Subcutaneous adipose tissue (tissue), 4 donors: ENCODE data around the gene SLC22A17. TPM values are rescaled to one million over a fixed set of nuclear protein-coding genes. Genes with fewer than 3 reads are reported as not detected.

Experiments
- CTCF ChIP-seq: fragments of 450-650 bp; IDR thresholded peaks from one replicate; pipeline ENCODE4 v1.5.1; 2016; ENCODE audit warnings: low read depth, mild to moderate bottlenecking, control low read depth, antibody characterized with exemption, moderate library complexity
- total RNA-seq, 4 donors: library from RNA; depleted of rRNA; stranded (reverse); fragments of >200 nt; gene quantifications; one replicate each; pipeline ENCODE4 v1.1.0, GENCODE V29; 2016

The SLC22A17 gene
- total RNA-seq, 4 donors from 2014 or later = 1.8 to 5.5 (median 4.2) TPM

GRCh38 chr14:23392613-23393012, 39.9 kb upstream of the SLC22A17 start:
- TF ChIP-seq CTCF = no peak

DNA sequence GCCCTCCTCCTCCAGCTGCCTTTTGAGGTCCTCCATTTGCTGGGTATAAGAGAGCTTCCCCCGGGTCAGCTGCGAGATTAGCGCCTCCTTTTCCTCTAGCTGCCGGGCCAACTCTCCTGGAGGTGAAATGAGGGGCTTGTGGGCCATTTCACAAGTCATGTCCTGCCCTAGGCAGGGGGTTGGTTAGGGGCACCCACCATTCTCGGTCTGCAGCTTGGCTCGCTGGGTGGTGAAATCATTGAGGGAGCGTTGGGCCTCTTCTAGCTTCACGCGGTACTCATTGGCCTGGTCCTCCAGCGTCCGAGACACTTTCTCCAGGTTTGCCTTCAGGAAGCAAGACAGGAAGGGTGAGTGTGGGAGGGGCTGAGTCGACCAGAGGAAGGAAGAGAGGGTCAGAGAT, 36.7 kb upstream of the SLC22A17 start:
- no peak for TF ChIP-seq CTCF

DNA sequence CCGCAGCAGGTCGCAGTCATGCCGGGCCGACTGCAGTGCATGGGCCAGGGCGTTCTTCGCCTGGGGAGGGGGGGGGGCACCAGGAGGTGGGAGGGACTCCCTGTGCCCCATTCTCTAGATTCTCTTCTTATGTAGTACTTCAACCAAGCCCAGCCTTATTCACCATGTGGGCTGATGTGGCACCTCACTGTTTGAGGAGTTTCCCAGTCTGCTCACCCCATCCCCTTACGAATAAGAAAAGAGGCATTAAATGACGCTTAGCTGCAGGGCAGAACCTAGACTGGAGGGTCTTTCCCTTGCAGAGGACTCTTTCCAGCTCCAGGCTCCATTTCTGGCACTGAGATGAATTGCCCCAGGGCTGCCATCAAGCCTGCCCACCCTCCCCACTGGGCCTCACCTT, 36.3 kb upstream of the SLC22A17 start:
- no peak for TF ChIP-seq CTCF

GRCh38 chr14:23387916-23388882, 35.5 kb upstream of the SLC22A17 start:
- TF ChIP-seq CTCF = no peak

DNA sequence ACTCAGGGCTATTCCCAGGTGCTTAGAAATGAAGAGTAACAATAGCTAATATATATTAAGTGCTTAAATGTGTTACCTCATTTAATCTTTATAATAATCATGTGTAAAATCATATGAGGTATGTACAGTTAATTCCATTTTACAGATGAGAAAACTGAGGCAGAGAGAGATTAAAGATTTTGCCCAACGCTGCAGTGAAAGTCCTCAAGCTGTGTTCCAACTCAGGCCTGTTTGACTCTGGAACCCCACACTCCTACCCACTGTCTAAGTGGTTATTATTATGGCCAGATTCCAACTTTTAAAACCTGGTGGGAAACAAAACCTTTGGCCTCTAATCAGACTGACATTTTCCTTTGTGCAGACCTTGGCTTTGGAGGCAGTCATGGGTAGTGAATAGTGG, 34.3 kb upstream of the SLC22A17 start:
- no peak for TF ChIP-seq CTCF

DNA sequence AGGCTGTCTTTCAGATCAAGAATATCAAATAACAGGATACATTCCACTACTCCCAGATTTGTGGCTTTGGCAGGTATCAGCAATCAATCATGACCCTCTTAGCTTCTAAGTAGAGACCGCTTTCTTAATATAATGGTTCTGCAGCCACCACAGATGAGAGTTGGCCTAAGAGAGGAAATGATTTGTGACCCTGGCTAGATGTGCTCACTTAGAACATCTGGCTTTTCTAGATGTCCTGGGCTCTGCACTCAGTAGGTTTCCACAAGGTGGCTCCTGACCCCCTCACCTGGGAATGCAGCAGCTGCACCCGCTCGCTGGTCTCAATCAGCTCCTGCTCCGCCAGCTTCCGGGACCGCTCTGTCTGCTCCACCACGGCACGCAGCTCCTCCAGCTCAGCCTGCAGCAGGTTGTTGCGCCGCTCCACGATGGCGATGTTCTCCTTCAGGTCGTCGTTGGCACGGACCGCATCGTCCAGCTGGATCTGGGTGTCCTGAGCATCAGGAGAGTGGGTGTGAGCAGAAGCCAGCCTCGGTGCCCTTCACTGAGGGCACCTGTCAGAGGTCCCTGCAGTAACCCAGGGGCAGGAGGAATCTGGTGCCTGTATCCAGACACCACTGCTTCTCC, 33.1 kb upstream of the SLC22A17 start:
- no peak for TF ChIP-seq CTCF

- no peak for TF ChIP-seq CTCF
Observed at GRCh38 chr14:23385244-23385641, 32.6 kb upstream of the SLC22A17 start.
